Forelimb muscle (tissue), 1 donor: ENCODE data around the gene SOCS3. TPM values are rescaled to one million over a fixed set of nuclear protein-coding genes. Genes with fewer than 3 reads are reported as not detected.

Experiments used
- DNase-seq: peaks from one replicate; pipeline ENCODE4 v3.0.0-alpha.2; 2013; ENCODE audit warnings: low read depth
- polyA plus RNA-seq: library from polyadenylated mRNA; unstranded; fragments of 120-200 nt; gene quantifications from one replicate; pipeline ENCODE4 v1.2.1, GENCODE V29; 2013; ENCODE audit not compliant: insufficient read length

SOCS3 gene
- polyA plus RNA-seq, 1 donor, result 6.2 TPM

GRCh38 chr17:78330570-78331224, 29.2 kb downstream of the SOCS3 start:
- no peak for DNase-seq

DNA sequence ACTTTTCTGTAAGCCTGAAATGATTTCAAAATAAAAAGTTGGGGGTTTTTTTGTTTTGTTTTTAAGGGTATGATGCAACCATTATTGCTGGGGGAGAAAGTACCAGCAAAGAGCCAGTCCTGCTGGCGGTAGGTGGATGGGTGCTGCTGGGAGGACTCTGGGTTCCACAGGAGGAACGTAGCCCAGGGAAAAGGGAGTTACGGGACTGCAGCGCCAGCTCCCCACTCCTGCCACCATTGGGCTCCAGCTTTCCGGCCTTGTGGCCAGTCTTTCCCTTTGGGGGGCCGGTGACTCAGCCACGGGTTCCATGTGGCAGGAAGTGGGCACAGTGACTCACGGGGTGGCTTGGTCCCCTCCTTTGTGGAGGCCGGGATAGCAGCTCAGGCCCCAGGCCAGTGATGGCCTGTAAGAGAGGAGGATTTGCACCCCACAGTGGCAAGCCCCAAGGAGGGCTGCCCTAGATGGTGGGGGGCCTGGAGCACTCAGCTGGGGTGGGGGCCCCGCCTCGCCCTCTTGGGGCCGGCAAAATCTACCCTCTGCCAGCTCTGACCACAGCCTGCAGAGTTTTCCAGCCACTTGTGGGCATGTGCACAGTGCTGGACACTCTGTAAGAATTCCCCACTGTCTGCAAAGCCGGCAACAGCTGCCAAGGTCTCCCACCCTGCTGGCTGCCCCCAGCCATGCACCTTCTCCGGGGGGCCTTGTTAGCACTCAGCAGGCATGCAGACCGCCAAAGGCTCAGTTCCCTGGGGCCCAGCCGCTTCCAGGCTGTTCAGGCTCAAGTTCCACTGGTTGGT, 30.4 kb downstream of the SOCS3 start:
- DNase-seq, result no peak

- no peak for DNase-seq
These were observed 32.0 kb downstream of the SOCS3 start for GRCh38 chr17:78327880-78328279.

DNA sequence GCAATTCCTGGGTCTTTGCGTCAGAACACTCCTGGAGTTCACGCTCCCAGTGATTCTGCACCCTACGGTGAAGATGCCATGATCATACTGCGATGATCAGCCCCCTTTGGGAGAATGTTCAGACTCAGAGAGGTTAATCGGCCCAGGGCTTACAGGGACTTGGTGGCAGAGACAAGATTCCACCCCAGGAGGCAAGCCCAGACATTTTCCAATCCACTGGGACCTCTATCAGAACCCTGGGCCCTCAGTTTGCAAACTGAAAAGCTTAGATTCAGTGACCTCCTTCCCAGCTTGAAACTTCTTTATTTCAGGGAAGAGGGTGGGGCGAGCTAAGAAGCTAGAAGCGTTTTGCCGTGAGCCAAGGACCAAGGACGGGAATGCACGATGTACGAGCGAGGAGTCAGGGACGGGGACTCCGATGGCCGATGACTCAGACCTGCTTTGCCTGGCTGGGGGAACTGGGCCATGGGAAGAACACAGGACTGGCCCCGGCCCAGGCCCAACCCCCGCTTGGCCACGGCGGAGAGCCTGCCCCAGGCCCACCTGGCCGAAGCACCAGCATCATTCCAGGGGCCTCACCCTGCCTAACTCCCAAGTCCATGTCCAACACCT, 34.7 kb downstream of the SOCS3 start:
- no peak for DNase-seq

DNA sequence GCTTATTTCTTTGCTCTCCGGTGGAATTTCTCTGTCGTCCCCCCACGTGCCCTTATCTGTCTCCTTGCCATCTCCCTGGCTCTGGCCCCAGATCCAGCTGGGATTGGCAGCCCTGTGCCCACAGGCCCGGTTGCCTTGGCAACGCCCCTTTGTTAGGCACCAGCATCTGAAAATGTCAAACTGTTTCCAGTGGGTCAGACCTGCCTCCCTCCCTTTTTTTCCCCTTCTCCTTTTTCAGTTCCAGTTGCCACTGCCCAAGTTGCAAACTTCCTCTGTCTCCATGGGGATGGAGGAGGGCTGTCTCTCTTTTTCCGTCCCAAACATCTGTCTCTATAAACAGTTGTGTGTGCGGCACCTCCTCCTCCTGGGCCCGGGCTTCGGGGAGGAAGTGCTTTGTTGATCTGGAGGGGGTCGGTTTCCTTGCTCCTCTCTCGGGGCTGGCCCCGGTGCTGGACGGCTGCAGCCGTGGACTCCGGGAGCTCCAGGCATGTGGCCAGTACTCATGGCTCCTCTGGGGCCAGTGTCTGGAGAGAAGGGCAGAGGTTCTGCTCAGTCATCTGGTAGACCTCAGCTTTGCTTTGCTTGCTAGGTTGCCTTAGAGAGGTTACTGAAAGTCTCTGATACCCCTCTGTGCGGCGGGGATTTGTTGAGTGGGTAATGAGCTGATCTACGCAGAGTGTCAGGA, 35.3 kb downstream of the SOCS3 start:
- peak; percentile 95 for DNase-seq

DNA sequence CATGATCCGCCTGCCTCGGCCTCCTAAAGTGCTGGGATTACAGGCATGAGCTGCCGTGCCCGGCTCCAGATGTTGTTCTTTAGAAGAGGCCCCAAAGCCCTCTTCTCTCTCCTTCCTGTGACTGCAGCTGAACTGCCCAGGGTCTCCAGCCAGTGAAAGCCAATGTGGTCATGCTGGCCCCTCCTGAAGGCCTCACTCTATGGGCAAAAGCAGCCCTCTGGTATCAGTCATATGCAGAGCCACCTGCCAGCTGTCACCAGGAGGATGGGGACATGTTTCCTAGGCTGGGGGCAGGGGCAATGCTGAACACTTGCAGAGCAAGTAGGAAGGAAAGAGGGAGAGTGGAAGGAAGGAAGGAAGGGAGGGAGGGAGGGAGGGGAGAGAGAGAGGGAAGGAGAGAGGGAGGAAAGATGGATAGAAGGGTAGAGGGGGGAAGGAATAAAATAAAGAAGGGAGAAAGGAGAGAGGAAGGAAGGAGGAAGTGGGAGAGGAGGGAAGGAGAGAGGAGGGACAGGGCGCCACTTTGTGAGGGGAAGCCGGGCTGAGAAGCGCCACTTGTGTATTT, 36.0 kb downstream of the SOCS3 start:
- DNase-seq, result no peak

- no peak for DNase-seq
These were observed 36.9 kb downstream of the SOCS3 start for GRCh38 chr17:78322858-78323455.

GRCh38 chr17:78322327-78322857, 37.5 kb downstream of the SOCS3 start:
- no peak for DNase-seq

DNA sequence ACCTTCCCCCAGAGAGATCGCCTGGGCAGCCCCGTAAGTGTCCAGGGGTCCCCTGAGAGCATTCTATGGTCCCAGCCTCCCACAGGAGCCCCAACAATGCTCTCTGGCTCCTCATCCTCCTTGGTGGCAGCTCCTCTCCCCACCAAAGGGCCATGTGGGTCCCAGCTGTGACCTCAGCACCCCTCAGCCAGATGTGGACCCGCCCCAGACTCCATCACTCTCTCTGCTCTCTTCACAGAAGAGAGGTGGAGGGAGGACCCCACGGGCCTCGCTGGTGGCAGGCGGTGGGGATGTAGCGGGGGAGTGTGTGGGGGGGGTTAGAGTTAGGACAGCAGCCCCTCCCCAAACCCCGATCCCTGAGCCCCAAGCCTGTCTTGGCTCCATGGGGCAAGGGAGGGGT, 41.0 kb downstream of the SOCS3 start:
- no peak for DNase-seq

- no peak for DNase-seq
These were observed 41.5 kb downstream of the SOCS3 start for GRCh38 chr17:78318407-78318806.

DNA sequence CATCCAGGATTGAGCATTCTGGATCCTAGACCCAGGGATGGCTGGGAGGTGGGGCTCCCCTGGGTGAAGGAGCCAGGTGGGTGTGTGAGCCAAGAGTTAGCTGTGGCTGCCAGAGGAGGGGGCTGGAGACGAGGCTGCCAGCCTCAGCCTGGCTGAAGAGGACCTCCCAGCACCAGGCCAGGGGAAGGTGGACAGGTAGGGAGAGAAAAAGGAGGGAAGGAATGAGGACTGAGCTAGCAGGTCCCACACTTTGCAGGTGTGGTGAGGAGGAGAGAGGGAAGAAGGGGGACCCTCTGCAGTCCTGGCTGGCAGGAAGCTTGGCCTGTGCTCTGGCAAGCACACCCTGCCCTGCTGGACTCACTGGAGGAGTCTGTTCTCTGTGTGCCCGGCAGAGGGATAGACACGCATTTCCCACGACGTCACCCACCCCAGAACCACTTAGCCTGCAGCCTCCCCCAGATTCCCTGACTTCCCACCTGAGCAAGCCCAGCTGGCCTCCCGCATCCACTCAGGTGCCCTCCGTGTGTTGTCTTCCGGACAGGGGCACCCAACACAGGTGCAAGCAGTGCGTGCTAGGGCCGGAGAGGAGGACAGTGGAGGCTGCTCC, 42.0 kb downstream of the SOCS3 start:
- no peak for DNase-seq

DNA sequence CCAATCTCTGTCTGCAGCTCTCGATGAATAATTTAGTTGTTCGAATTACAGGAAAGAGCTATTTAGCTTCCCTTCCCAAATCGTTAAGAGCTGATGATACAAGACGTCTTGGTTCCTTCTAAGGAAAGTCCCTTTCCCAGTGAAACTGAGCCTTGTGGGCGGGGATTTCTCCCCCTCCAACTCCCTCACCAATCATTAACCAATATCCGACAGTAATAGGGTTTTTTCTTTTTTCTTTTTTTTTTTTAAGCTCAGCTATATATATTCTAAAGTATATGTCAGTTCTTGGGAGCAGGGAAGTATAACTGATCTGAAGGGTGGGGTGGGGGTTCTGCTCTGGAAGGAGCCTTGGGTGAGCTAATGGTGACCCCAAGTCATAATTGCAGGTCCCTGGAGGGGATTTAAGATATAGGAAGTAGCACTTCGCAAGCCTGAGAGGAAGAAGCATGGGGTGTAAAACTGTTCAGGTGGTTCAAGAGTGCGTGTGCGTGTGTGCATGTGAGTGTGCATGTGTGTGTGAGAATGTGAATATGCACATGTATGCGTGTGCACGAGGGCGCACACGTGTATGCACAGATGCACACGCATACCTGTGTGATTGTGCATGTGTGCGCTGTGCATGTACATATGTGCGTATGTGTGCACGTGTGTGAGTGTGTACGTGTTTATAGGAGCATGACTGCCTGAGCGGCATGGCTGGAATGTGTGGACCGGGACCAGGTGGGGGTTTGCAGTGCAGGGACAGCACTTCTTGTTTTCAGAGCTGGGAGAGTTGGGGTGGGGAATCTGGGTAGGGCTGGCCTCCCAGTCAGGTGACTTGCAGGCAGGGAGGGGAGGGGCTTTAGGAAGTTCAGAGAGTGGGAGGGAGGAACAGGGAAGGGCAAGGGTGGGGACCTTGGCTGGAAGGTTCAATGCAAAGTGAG, 42.7 kb downstream of the SOCS3 start:
- DNase-seq, result peak; percentile 58

DNA sequence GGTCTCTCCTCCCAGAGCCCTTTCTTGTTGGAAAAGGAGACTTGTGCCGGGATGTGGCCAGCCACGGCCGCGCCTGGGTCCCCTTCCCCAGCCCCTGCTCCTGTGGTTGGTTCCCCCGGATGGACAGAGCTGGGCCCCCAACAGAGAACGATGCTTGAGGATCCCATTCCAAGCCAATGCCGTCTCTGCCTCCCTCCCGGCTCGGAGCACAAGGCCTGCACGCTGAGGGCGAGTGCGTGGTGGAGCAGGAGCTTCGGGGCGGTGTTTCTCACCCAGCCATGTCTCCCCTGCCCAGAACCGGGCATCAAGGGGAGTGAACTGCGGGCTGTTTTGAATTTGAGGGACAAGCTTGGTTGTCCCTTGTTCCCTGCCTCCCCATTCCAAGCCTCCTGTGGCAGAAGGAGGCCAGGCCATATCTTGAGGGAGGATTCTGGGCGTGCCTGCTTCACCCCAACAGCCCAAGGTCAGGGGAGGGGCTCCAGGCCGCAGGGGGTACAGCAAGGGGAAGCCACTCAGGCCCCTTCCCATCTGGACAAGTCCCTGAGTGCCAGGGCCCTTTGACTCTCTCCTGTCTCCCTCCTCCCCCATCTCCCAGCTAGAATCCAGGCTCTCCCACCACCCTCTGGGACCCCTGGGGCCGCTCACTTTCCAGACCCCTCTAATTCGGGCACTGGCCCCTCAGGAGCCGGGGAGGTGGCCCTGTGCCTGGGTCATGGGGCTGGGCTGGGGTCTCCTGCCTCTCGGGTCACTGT, 43.6 kb downstream of the SOCS3 start:
- DNase-seq, result no peak

DNA sequence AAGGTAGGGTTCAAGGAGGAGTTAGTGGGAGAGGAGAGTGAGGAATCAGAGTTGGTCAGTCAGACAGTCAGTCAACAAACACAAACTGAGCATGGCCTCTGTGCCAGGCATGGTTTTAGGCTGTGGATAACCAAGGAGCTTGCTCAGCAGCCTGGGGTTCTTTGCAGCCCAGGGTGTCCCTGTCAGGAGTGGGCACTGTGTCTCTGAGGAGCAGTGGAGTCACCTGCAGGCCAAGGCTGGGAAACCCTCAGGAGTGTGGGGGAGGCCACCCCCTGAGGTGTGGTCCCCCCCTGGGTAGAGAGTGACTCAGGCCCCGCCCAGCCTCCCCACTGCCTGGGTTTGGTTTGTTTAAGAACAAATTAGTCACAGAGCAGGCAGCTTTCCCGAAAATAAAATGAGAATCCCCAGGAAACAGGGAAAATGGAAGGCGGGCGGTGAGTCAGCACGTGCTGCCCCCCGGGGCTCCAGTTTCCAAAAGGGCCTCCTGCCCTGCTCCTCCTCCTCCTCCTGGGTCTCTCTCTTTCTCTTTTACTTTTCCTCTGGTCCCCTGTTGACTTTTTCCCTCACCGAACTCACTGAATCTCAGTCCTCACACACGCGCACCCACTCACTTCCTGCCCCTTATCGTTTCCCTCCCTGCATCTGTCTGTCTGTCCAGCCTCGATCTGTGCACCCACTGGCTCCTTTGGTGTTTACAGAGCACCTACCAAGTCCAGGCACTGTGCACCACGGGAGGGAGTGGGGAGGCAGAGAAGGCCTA, 44.3 kb downstream of the SOCS3 start:
- peak; percentile 60 for DNase-seq

DNA sequence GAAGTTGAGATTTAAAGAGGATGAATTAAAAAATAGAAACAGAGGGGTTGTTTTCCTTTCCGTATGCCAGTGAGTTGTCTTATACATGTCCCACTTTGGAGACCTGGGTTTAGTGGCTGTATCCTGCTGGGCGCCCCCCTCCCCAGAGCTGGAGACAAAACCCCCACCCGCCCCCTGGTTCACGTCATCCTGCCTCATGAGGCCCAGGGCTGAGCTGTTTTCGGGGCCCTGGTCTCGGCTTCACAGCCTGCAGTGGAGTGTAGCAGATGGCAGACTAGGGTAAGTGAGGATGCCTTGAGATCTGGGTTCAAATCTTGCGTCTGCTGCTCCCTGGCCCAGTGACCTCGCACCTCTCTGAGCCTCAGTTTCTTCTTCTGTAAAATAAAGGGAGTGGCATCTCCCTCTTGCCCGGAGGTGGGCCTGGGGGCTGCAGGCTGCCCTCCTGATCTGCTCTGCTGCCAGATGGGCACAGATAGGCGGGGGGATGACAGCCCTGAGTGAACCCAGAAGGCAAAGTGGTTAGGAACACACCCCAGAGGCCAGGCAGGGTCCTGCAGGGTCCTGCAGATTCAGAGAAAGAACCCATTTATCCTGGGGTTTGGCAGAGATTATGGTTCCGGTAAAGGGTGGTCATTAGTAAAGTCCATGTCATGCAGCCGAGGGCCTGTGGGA, 45.1 kb downstream of the SOCS3 start:
- DNase-seq, result no peak

DNA sequence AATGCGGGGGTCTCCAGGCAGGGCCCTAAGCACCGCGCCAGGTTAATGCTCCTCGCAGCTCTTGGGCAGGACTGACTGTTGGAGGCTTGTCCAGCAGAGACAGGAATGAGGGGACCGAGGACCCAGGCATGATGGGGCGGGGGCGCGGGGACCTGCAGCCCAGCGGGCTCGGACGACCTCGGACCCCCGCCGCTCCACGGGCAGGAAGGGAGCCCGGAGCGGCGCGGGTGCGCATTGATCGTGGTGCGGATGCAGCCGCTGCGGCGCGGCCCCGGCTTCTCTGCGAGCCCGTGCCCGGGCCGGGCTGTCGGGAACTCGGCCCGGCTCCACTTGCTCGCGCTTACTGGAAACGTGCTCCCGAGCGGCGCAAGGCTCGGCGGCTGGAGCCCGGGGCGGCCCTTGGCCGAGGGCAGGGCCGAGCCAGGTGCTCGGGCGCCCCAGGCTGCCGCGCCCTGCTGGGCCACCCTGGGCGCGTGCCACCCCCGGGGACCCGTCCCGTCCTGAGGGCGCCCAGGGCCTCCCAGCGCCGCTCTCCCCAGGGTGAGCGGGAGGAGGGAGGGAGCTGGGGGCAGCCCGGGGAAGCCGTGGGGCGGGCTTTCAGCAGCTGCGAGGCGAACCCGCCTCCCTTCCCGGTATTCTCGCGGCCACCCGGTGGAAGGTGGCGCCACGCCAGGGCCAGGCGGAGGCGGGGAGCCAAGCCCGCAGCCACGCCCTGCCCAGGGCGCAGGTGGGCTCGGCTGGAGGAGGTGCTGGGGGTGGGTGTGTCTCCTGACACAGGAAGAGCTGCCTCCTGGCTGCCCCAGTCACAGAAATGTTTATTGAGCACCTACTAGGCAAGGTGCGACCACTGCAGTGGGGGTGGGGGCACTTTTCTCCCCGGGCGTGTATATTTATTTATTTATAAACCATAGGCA, 45.9 kb downstream of the SOCS3 start:
- DNase-seq, result no peak
